OCI-LY3 (cell line): Measurements from ENCODE around the gene MGST2.

Source experiments
- H2AFZ ChIP-seq: fragments of 200-600, 300-600 bp; shearing (Covaris generic); 2 replicates; pipeline ENCODE4 v1.6.0; 2014; ENCODE audit warnings: antibody characterized with exemption, low read depth, low read length
- H3K27ac ChIP-seq: fragments of 200-600, 300-600 bp; sonication (generic); 2 replicates; pipeline ENCODE4 v1.5.1; 2014; ENCODE audit warnings: mild to moderate bottlenecking, low read length, moderate library complexity, mixed read lengths
- H3K27me3 ChIP-seq: fragments of 200-600, 300-600 bp; sonication (generic); 2 replicates; pipeline ENCODE4 v1.6.1; 2014; ENCODE audit warnings: low read depth, low read length, mixed read lengths
- H3K36me3 ChIP-seq: fragments of 200-600, 300-600 bp; sonication (generic); replicated peaks from 2 replicates; pipeline ENCODE3; 2014; ENCODE audit warnings: low read depth, low read length, mixed read lengths
- H3K4me1 ChIP-seq: fragments of 300-600, 200-600 bp; sonication (generic); 2 replicates; pipeline ENCODE4 v1.6.1; 2014; ENCODE audit warnings: low read length, mixed read lengths
- H3K4me2 ChIP-seq: fragments of 200-600, 300-600 bp; sonication (generic); 2 replicates; pipeline ENCODE4 v1.6.1; 2014; ENCODE audit warnings: low read length, mixed read lengths
- H3K4me3 ChIP-seq: fragments of 300-600, 200-600 bp; sonication (generic); 2 replicates; pipeline ENCODE4 v1.5.1; 2014; ENCODE audit warnings: antibody characterized with exemption, mild to moderate bottlenecking, low read length, moderate library complexity
- H3K79me2 ChIP-seq: fragments of 300-600, 200-600 bp; shearing (Covaris generic); 2 replicates; pipeline ENCODE4 v1.6.1; 2014; ENCODE audit warnings: mild to moderate bottlenecking, low read length, mixed read lengths
- H3K9ac ChIP-seq: fragments of 300-600, 200-600 bp; shearing (Covaris generic); 2 replicates; pipeline ENCODE4 v1.6.0; 2014; ENCODE audit warnings: mild to moderate bottlenecking, low read length, moderate library complexity
- H3K9me3 ChIP-seq: fragments of 200-600, 300-600 bp; shearing (Covaris generic); 2 replicates; pipeline ENCODE4 v1.6.1; 2014; ENCODE audit warnings: low read length, mixed read lengths; ENCODE audit not compliant: insufficient read depth
- H4K20me1 ChIP-seq: fragments of 200-600, 300-600 bp; sonication (generic); 2 replicates; pipeline ENCODE4 v1.6.1; 2016; ENCODE audit warnings: low read length, mixed read lengths; ENCODE audit not compliant: insufficient read depth
- EZH2phosphoT487 ChIP-seq: fragments of 200-600 bp; shearing (Covaris generic); IDR thresholded peaks from 2 replicates; pipeline ENCODE4 v1.6.1; 2018; ENCODE audit warnings: antibody characterized with exemption, mixed run types, low read depth
- TF ChIP-seq, protein P1 (sequence below): fragments of 200-600, 300-600 bp; sonication (generic); IDR thresholded peaks from 2 replicates; pipeline ENCODE4 v1.5.1; 2014; ENCODE audit warnings: antibody characterized with exemption, low read length, low read depth

MGST2 gene

GRCh38 chr4:139710073-139710472, 44.5 kb downstream of the MGST2 start:
- Histone ChIP-seq H3K4me2 (no peak overlapping the region), H3K9ac (no peak overlapping the region), H3K27me3 (peaks cover 24% of the 10 kb centered on the region), H3K4me3 (no peak overlapping the region), H3K4me1 (no peaks in the 10 kb centered on the region; the same call in 1 of the 2 replicates), H3K27ac (no peak overlapping the region), H3K36me3 (no peaks in the 10 kb centered on the region), H3K79me2 (no peaks in the 10 kb centered on the region), H4K20me1 (no peaks in the 10 kb centered on the region), H2AFZ (no peak overlapping the region), H3K9me3 (no peaks in the 10 kb centered on the region)
- TF ChIP-seq, protein P1, sequence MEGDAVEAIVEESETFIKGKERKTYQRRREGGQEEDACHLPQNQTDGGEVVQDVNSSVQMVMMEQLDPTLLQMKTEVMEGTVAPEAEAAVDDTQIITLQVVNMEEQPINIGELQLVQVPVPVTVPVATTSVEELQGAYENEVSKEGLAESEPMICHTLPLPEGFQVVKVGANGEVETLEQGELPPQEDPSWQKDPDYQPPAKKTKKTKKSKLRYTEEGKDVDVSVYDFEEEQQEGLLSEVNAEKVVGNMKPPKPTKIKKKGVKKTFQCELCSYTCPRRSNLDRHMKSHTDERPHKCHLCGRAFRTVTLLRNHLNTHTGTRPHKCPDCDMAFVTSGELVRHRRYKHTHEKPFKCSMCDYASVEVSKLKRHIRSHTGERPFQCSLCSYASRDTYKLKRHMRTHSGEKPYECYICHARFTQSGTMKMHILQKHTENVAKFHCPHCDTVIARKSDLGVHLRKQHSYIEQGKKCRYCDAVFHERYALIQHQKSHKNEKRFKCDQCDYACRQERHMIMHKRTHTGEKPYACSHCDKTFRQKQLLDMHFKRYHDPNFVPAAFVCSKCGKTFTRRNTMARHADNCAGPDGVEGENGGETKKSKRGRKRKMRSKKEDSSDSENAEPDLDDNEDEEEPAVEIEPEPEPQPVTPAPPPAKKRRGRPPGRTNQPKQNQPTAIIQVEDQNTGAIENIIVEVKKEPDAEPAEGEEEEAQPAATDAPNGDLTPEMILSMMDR, result no peak
- TF ChIP-seq EZH2phosphoT487, result no peak

DNA sequence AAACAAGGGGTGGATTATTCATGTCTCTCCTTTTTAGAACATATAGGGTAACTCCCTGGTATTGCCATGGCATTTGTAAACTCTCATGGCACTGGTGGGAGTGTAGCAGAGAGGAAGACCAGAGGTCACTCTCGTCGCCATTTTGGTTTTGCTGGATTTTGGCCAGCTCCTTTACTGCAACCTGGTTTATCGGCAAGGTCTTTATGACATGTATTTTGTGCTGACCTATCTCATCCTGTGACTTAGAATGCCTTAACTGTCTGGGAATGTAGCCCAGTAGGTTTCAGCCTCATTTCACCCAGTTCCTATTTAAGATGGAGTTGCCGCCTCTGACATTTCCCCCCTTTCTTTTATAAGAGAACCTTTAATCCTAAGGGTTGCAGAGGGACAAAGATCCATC, 45.8 kb downstream of the MGST2 start:
- TF ChIP-seq, protein P1, result no peak
- no peak for TF ChIP-seq EZH2phosphoT487
- H2AFZ ChIP-seq, result no peak overlapping the region
- H3K9ac ChIP-seq, result no peak overlapping the region
- H3K27ac ChIP-seq, result no peak overlapping the region
- H3K4me2 ChIP-seq, result no peak overlapping the region
- no peaks in the 10 kb centered on the region for H3K36me3 ChIP-seq
- no peaks in the 10 kb centered on the region for H3K9me3 ChIP-seq
- no peaks in the 10 kb centered on the region for H4K20me1 ChIP-seq
- H3K27me3 ChIP-seq, result peaks cover 34% of the 10 kb centered on the region
- H3K4me1 ChIP-seq, result no peaks in the 10 kb centered on the region; the same call in 1 of the 2 replicates
- no peak overlapping the region for H3K4me3 ChIP-seq
- H3K79me2 ChIP-seq, result no peaks in the 10 kb centered on the region

DNA sequence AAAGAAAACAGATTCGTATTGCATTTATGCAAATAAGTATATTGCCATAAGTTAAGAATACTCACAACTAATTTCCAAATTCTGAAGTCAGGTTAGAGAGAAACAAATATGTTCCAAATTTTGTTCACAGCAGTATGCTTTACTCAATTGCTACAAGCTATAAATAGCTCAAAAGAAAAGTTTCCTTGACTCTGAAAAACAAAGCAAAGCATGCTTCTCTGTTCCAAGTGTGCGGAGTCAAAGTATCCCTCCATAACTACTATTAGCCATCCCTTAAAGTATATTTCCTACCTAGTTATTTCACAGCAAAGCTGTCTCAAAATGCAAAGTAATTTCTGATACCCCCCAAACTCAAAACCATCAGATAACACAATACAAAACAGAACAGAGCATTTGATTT, 47.3 kb downstream of the MGST2 start:
- Histone ChIP-seq H3K4me1 (no peaks in the 10 kb centered on the region; the same call in 1 of the 2 replicates), H3K9me3 (no peaks in the 10 kb centered on the region), H3K27ac (no peak overlapping the region), H3K79me2 (no peaks in the 10 kb centered on the region), H3K36me3 (no peaks in the 10 kb centered on the region), H3K4me3 (no peak overlapping the region), H4K20me1 (no peaks in the 10 kb centered on the region), H2AFZ (no peak overlapping the region), H3K9ac (no peak overlapping the region), H3K27me3 (peaks cover 40% of the 10 kb centered on the region), H3K4me2 (no peak overlapping the region)
- no peak for TF ChIP-seq EZH2phosphoT487
- TF ChIP-seq, protein P1, result no peak

DNA sequence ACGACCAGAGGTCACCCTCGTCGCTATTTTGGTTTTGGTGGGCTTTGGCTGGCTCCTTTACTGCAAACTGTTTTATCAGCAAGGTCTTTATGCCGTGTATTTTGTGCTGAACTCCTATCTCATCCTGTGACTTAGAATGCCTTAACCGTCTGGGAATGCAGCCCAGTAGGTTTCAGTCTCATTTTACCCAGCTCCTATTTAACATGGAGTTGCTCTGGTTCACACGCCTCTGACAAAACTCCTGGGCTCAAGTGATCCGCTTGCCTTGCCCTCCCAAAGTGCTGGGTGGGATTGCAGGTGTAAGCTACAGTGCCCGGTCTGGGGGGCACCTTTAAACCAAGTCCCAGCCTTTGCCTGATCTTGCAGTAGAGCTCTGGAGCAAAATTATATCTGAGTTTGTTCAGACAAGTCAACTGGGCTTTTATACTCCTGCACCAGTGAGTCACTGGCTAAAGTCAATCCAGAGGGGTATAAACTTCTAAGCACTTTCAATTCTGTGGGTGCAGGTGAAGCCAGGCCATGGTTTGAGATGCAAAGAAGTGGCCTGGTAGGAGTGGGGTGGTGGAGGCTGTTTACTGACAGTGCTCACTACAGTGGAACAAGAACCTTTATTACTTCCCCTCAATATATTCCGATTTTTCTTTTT, 50.2 kb downstream of the MGST2 start:
- Histone ChIP-seq H3K4me1 (no peaks in the 10 kb centered on the region; the same call in 1 of the 2 replicates), H3K4me2 (no peak overlapping the region), H4K20me1 (no peaks in the 10 kb centered on the region), H3K9ac (no peak overlapping the region), H3K9me3 (no peaks in the 10 kb centered on the region), H3K27me3 (peaks cover 44% of the 10 kb centered on the region), H3K27ac (no peak overlapping the region), H2AFZ (no peak overlapping the region), H3K36me3 (no peaks in the 10 kb centered on the region), H3K4me3 (no peak overlapping the region), H3K79me2 (no peaks in the 10 kb centered on the region)
- TF ChIP-seq EZH2phosphoT487, result no peak
- TF ChIP-seq, protein P1, result no peak
